Endodermal cell (in vitro differentiated cells): ENCODE data around the gene NAA16. TPM values are rescaled to one million over a fixed set of nuclear protein-coding genes. Genes with fewer than 3 reads are reported as not detected.

Source experiments
- DNase-seq: peaks from one replicate; pipeline ENCODE4 v3.0.0-alpha.2; 2017
- H3K27ac ChIP-seq: 2 replicates; pipeline ENCODE4 v1.5.1; 2013; ENCODE audit warnings: mild to moderate bottlenecking, low read depth, low read length, moderate library complexity
- H3K27me3 ChIP-seq: 2 replicates; pipeline ENCODE4 v1.6.1; 2013; ENCODE audit warnings: mild to moderate bottlenecking, low read length, moderate library complexity; ENCODE audit not compliant: insufficient read depth, control insufficient read depth, poor library complexity, severe bottlenecking
- H3K36me3 ChIP-seq: 2 replicates; pipeline ENCODE4 v1.7.0; 2013; ENCODE audit warnings: mild to moderate bottlenecking, low read length, moderate library complexity; ENCODE audit not compliant: control insufficient read depth, insufficient read depth
- H3K4me1 ChIP-seq: one replicate; pipeline ENCODE4 v1.7.0; 2013; ENCODE audit warnings: low read length; ENCODE audit not compliant: control insufficient read depth, insufficient read depth
- H3K4me3 ChIP-seq: 2 replicates; pipeline ENCODE4 v1.5.1; 2013; ENCODE audit warnings: mild to moderate bottlenecking, low read length, moderate library complexity
- H3K9ac ChIP-seq: 2 replicates; pipeline ENCODE4 v1.6.1; 2013; ENCODE audit warnings: mild to moderate bottlenecking, low read length, moderate library complexity; ENCODE audit not compliant: poor library complexity, severe bottlenecking; ENCODE audit errors: extremely low read depth
- H3K9me3 ChIP-seq: 2 replicates; pipeline ENCODE4 v1.6.1; 2013; ENCODE audit warnings: mild to moderate bottlenecking, low read length, moderate library complexity; ENCODE audit not compliant: control insufficient read depth
- H3K27ac Mint-ChIP-seq: 2 replicates; pipeline ENCODE4 v1.8.0; 2020; ENCODE audit warnings: mixed read lengths
- H3K27me3 Mint-ChIP-seq: 2 replicates; pipeline ENCODE4 v1.8.0; 2021; ENCODE audit warnings: mild to moderate bottlenecking, mixed read lengths; ENCODE audit not compliant: insufficient read depth
- H3K36me3 Mint-ChIP-seq: 2 replicates; pipeline ENCODE4 v1.8.0; 2020; ENCODE audit warnings: low read depth, mixed read lengths
- H3K4me1 Mint-ChIP-seq: 2 replicates; pipeline ENCODE4 v1.8.0; 2020; ENCODE audit warnings: mixed read lengths
- H3K4me3 Mint-ChIP-seq: 2 replicates; pipeline ENCODE4 v1.8.0; 2020; ENCODE audit warnings: mild to moderate bottlenecking, moderate library complexity, mixed read lengths
- H3K9me3 Mint-ChIP-seq: 2 replicates; pipeline ENCODE4 v1.8.0; 2020; ENCODE audit warnings: mild to moderate bottlenecking, mixed read lengths
- CTCF ChIP-seq: fragments of 200-600 bp; sonication (generic); conservative IDR thresholded peaks from 2 replicates; pipeline ENCODE4 v1.5.0; 2021; ENCODE audit warnings: antibody characterized with exemption, mild to moderate bottlenecking
- WGBS, 2 experiments: methylation state at CpG; one replicate each; pipeline versions ENCODE4 v1.1.5 to v1.1.7; 2013; ENCODE audit warnings: missing lambda C conversion rate in 2 of 2, mixed read lengths in 1 of 2; ENCODE audit not compliant: insufficient coverage in 1 of 2, insufficient read length in 1 of 2; 5-methylcytosine and 5-hydroxymethylcytosine counted together
- total RNA-seq, 2 donors: library from RNA; stranded (reverse); fragmentation: NEBNext Ultra II Directional in 1 of 2; extraction: Animal tissue kit (Norgen Biotek cat#: 25700) in 1 of 2; gene quantifications; 2 replicates in 1 of 2; 3 replicates in 1 of 2; pipeline ENCODE4 v1.2.1, GENCODE V29; 2021

The NAA16 gene
- total RNA-seq, 2 donors from 2014 or later: 29.3 to 30.9 TPM

- no peaks in the 10 kb centered on the region for H3K27me3 ChIP-seq
- no peak overlapping the region for H3K4me3 ChIP-seq
- H3K9me3 ChIP-seq: no peaks in the 10 kb centered on the region
- no peak overlapping the region for H3K27ac Mint-ChIP-seq
- no peak overlapping the region for H3K4me3 Mint-ChIP-seq
- H3K9me3 Mint-ChIP-seq: no peaks in the 10 kb centered on the region
- H3K9ac ChIP-seq: no peak overlapping the region
- no peak for TF ChIP-seq CTCF
- H3K4me1 ChIP-seq: no peaks in the 10 kb centered on the region
- H3K36me3 Mint-ChIP-seq: peaks cover 27% of the 10 kb centered on the region
- no peaks in the 10 kb centered on the region for H3K27me3 Mint-ChIP-seq
- WGBS, 2 experiments: 93 to 98% methylated on average over 5 to 6 of the region's 6 CpGs
- H3K4me1 Mint-ChIP-seq: peaks cover 1% of the 10 kb centered on the region
- no peak for DNase-seq
- peaks cover 44% of the 10 kb centered on the region for H3K36me3 ChIP-seq
- no peak overlapping the region for H3K27ac ChIP-seq
Observed at GRCh38 chr13:41356786-41357185, 45.7 kb downstream of the NAA16 start.

GRCh38 chr13:41361491-41361890, 50.4 kb downstream of the NAA16 start:
- Histone ChIP-seq H3K9ac (no peak overlapping the region), H3K27ac (no peak overlapping the region), H3K36me3 (peaks cover 66% of the 10 kb centered on the region), H3K9me3 (no peaks in the 10 kb centered on the region), H3K27me3 (no peaks in the 10 kb centered on the region), H3K4me1 (no peaks in the 10 kb centered on the region), H3K4me3 (no peak overlapping the region)
- TF ChIP-seq CTCF: no peak
- peaks cover 41% of the 10 kb centered on the region for H3K36me3 Mint-ChIP-seq
- WGBS, 2 experiments: 67 to 75% methylated on average over 5 of the region's 5 CpGs
- no peak overlapping the region for H3K4me3 Mint-ChIP-seq
- no peaks in the 10 kb centered on the region for H3K4me1 Mint-ChIP-seq
- DNase-seq: no peak
- H3K27me3 Mint-ChIP-seq: no peaks in the 10 kb centered on the region
- no peaks in the 10 kb centered on the region for H3K9me3 Mint-ChIP-seq
- no peak overlapping the region for H3K27ac Mint-ChIP-seq

GRCh38 chr13:41364043-41364442, 53.0 kb downstream of the NAA16 start:
- DNase-seq: no peak
- Mint-ChIP-seq H3K36me3 (peaks cover 48% of the 10 kb centered on the region), H3K27me3 (no peaks in the 10 kb centered on the region), H3K4me1 (no peaks in the 10 kb centered on the region), H3K27ac (no peak overlapping the region), H3K4me3 (no peak overlapping the region), H3K9me3 (no peaks in the 10 kb centered on the region)
- Histone ChIP-seq H3K4me3 (no peak overlapping the region), H3K27ac (no peak overlapping the region), H3K9ac (no peak overlapping the region), H3K36me3 (peaks cover 82% of the 10 kb centered on the region), H3K9me3 (no peaks in the 10 kb centered on the region), H3K4me1 (no peaks in the 10 kb centered on the region), H3K27me3 (no peaks in the 10 kb centered on the region)
- WGBS, 2 experiments: 95 to 100% methylated on average over 1 to 2 of the region's 2 CpGs
- TF ChIP-seq CTCF: no peak
